MCF 10A (cell line): ENCODE measurements around the gene HSPA12A. TPM values are rescaled to one million over a fixed set of nuclear protein-coding genes. Genes with fewer than 3 reads are reported as not detected.
"Not testable (repeated sequence)": the region's sequence is repeated elsewhere in the genome, so short reads cannot be mapped to it uniquely, and the experiment has no call there.

ENCODE experiments used
- BruUV-seq: library from RNA; stranded (reverse); fragments of 400-500 nt; replicated peaks from 2 replicates; lab custom pipeline; 2021; lab: Mats Ljungman, UMichigan
- CTCF ChIA-PET: fragments of 300-600 bp; sonication (Branson Sonifier 250); formaldehyde crosslinking; extraction: SDS; loops from one replicate; lab custom pipeline; 2021; ENCODE audit warnings: antibody characterized with exemption, inconsistent platforms; lab: Yijun Ruan, JAX
- POLR2A ChIA-PET: fragments of 300-600, 350-650 bp; sonication (Branson Sonifier 250); formaldehyde crosslinking; extraction: SDS; loops from one replicate; lab custom pipeline; 2020; ENCODE audit warnings: antibody characterized with exemption, inconsistent platforms; lab: Yijun Ruan, JAX
- DNase-seq: peaks from one replicate; pipeline ENCODE4 v3.0.0-alpha.2; 2018; ENCODE audit not compliant: unreplicated experiment
- H3K27ac Mint-ChIP-seq: one replicate; pipeline ENCODE4 v1.8.0; 2022; ENCODE audit warnings: mild to moderate bottlenecking, low read depth, mixed read lengths; ENCODE audit not compliant: unreplicated experiment
- H3K27me3 Mint-ChIP-seq: one replicate; pipeline ENCODE4 v1.8.0; 2022; ENCODE audit warnings: mixed read lengths; ENCODE audit not compliant: insufficient read depth, unreplicated experiment
- H3K36me3 Mint-ChIP-seq: one replicate; pipeline ENCODE4 v1.8.0; 2022; ENCODE audit warnings: mild to moderate bottlenecking, moderate library complexity, mixed read lengths; ENCODE audit not compliant: insufficient read depth, unreplicated experiment
- H3K4me1 Mint-ChIP-seq: one replicate; pipeline ENCODE4 v1.8.0; 2022; ENCODE audit warnings: mixed read lengths; ENCODE audit not compliant: insufficient read depth, unreplicated experiment
- H3K4me3 Mint-ChIP-seq: one replicate; pipeline ENCODE4 v1.8.0; 2022; ENCODE audit warnings: mild to moderate bottlenecking, moderate library complexity, mixed read lengths; ENCODE audit not compliant: unreplicated experiment
- H3K9me3 Mint-ChIP-seq: one replicate; pipeline ENCODE4 v1.8.0; 2022; ENCODE audit warnings: mixed read lengths; ENCODE audit not compliant: unreplicated experiment
- CTCF ChIP-seq: fragments of 200-600 bp; IDR thresholded peaks from one replicate; pipeline ENCODE4 v1.8.0; 2022; ENCODE audit warnings: antibody characterized with exemption, mild to moderate bottlenecking; ENCODE audit not compliant: unreplicated experiment
- intact Hi-C: fragments of 100-400 bp; cut with micrococcal nuclease; formaldehyde crosslinking; loops from 2 replicates; pipeline ENCODE4 v1.14.1; 2022
- total RNA-seq: library from RNA; stranded (reverse); gene quantifications from 2 replicates; pipeline ENCODE4 v1.2.3, GENCODE V29; 2022

The HSPA12A gene
- total RNA-seq, 1 experiment from 2014 or later = 9.1 TPM

GRCh38 chr10:116713846-116714245 is 28.5 kb downstream of the HSPA12A start:
- Mint-ChIP-seq H3K27ac (no peak overlapping the region), H3K4me1 (no peaks in the 10 kb centered on the region), H3K27me3 (no peaks in the 10 kb centered on the region), H3K4me3 (no peak overlapping the region), H3K9me3 (no peaks in the 10 kb centered on the region), H3K36me3 (no peaks in the 10 kb centered on the region)
- intact Hi-C loops = no loop called here
- DNase-seq = no peak
- ChIA-PET CTCF (no interaction called here), POLR2A (no interaction called here)
- TF ChIP-seq CTCF = no peak
- no TSS peak for BruUV-seq

DNA sequence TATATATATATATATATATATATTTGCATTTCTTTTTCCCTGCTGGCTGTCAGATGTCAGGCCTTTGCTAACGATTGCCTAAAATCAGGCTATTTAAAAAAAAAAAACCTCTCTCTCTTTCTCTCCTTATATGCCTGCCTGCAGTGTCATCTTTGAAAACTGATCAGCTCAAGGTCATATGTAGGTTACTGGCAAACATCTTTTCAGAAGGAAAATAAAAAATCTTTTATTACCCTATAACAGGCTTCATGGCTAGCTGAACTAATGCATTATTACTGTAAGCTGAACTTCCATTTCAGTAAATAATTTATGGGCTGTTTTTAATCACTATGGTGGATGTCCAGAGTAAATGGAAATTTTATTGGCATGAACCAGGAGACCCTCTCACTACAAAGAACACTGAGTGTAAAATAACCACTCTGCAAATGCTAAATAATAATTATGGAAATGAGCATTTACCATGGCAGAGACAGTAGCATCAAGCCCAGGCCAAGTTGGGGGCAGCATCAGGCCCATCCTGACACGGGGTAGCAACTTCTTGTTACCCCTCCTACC is 29.3 kb downstream of the HSPA12A start:
- BruUV-seq = no TSS peak
- Mint-ChIP-seq H3K4me1 (no peaks in the 10 kb centered on the region), H3K4me3 (no peak overlapping the region), H3K36me3 (no peaks in the 10 kb centered on the region), H3K27me3 (no peaks in the 10 kb centered on the region), H3K27ac (no peak overlapping the region), H3K9me3 (no peaks in the 10 kb centered on the region)
- intact Hi-C loops = no loop called here
- no peak for TF ChIP-seq CTCF
- POLR2A ChIA-PET = no interaction called here
- no peak for DNase-seq
- CTCF ChIA-PET = interaction anchor here (0.6 to 1.6 kb wide), 3 partner anchors 31 to 462 kb away, joined by 4 to 6 read pairs (median 5); no protein-coding TSS in a partner anchor

DNA sequence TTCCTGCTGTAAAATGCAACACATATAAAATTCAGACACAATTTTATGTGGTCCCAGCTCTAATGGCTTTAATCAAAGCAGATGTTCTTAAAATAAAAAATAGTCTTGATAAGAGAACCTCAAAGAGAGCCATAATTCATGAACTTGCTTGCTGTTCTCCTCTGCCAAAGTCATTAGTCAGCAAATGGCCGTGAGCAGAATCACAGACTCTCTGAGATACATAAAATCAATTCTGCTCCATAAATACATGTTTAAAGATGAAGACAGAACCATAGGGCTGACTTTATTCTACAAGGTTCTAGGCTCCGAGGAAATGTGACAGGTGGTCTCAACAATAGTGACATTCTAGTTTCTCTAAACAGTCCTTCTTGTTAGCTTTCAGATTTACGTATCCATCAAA is 29.8 kb downstream of the HSPA12A start:
- Mint-ChIP-seq H3K4me1 (no peaks in the 10 kb centered on the region), H3K27me3 (no peaks in the 10 kb centered on the region), H3K36me3 (no peaks in the 10 kb centered on the region), H3K9me3 (no peaks in the 10 kb centered on the region), H3K4me3 (no peak overlapping the region), H3K27ac (no peak overlapping the region)
- no peak for TF ChIP-seq CTCF
- CTCF ChIA-PET = interaction anchor here (0.6 to 2.5 kb wide), 5 partner anchors 31 to 462 kb away, joined by 4 to 13 read pairs (median 5); no protein-coding TSS in a partner anchor
- intact Hi-C loops = no loop called here
- no TSS peak for BruUV-seq
- POLR2A ChIA-PET = no interaction called here
- no peak for DNase-seq

DNA sequence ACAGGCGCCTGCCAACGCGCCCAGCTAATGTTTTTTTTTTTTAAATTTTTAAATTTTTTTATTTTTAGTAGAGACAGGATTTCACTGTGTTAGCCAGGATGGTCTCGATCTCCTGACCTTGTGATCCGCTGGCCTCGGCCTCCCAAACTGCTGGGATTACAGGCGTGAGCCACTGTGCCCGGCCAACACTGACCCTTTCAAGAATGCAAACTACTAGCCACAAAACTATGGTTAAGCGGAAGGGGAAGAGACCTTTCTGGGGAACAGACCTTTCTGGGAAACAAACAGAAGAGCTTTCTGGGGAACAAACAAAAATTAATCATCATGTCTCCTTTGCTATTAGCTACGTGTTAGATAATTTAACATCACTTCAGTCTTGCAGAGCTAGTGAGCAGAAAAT is 30.6 kb downstream of the HSPA12A start:
- POLR2A ChIA-PET, H3K4me3 Mint-ChIP-seq, BruUV-seq, H3K27me3 Mint-ChIP-seq, H3K36me3 Mint-ChIP-seq, H3K9me3 Mint-ChIP-seq, H3K4me1 Mint-ChIP-seq, intact Hi-C loops, DNase-seq, H3K27ac Mint-ChIP-seq: not testable (repeated sequence)
- CTCF ChIA-PET = interaction anchor here (0.8 to 2.5 kb wide), 4 partner anchors 12 to 463 kb away, joined by 4 to 13 read pairs (median 4); no protein-coding TSS in a partner anchor
